ENCODE measurements around the gene MR1.
A peak's percentile ranks its signal among the peaks of the same experiment; 100 is the strongest.

MR1 gene

GRCh38 chr1:181094416-181095212 is 60.8 kb downstream of the MR1 start:
- no peak for DNase-seq

GRCh38 chr1:181095260-181095659 is 61.5 kb downstream of the MR1 start:
- no peak for DNase-seq

- no peak for DNase-seq
Measured at GRCh38 chr1:181095763-181096184, 62.0 kb downstream of the MR1 start.

GRCh38 chr1:181097242-181097641 is 63.5 kb downstream of the MR1 start:
- no peak for DNase-seq

- DNase-seq, result peak; percentile 51
Measured at GRCh38 chr1:181099152-181100014, 65.6 kb downstream of the MR1 start.

- peak; percentile 35 for DNase-seq
Measured at GRCh38 chr1:181100015-181100905, 66.5 kb downstream of the MR1 start.

GRCh38 chr1:181100934-181101333 is 67.2 kb downstream of the MR1 start:
- DNase-seq, result no peak

- no peak for DNase-seq
Measured at GRCh38 chr1:181101581-181102226, 67.9 kb downstream of the MR1 start.

- DNase-seq, result peak; percentile 58
Measured at GRCh38 chr1:181102841-181103240, 69.1 kb downstream of the MR1 start.

- DNase-seq, result no peak
Measured at GRCh38 chr1:181103399-181103798, 69.6 kb downstream of the MR1 start.

- DNase-seq, result no peak
Measured at GRCh38 chr1:181104042-181104789, 70.4 kb downstream of the MR1 start.

- DNase-seq, result peak; percentile 62
Measured at GRCh38 chr1:181104790-181105133, 71.0 kb downstream of the MR1 start.

- DNase-seq, result peak; percentile 94
Measured at GRCh38 chr1:181105134-181106021, 71.6 kb downstream of the MR1 start.

GRCh38 chr1:181106022-181106312 is 72.2 kb downstream of the MR1 start:
- DNase-seq, result no peak

- no peak for DNase-seq
Measured at GRCh38 chr1:181106479-181106878, 72.7 kb downstream of the MR1 start.

GRCh38 chr1:181107711-181108110 is 73.9 kb downstream of the MR1 start:
- DNase-seq, result no peak

- DNase-seq, result no peak
Measured at GRCh38 chr1:181108304-181108867, 74.6 kb downstream of the MR1 start.

GRCh38 chr1:181110013-181110412 is 76.2 kb downstream of the MR1 start:
- DNase-seq, result no peak

Measured in OCI-M1 (cell line).